Endothelial cell of umbilical vein (primary cell): ENCODE data around the gene ALG11. TPM values are rescaled to one million over a fixed set of nuclear protein-coding genes. Genes with fewer than 3 reads are reported as not detected.
"Not testable (repeated sequence)": the region's sequence is repeated elsewhere in the genome, so short reads cannot be mapped to it uniquely, and the experiment has no call there.

Experiments used
- BruUV-seq: library from RNA; stranded (reverse); fragments of 400-500 nt; replicated peaks from 2 replicates; lab custom pipeline; 2021; lab: Mats Ljungman, UMichigan
- CTCF ChIA-PET: fragments of 300-600, 350-600 bp; sonication (Branson Sonifier 250); formaldehyde crosslinking; loops from one replicate; lab custom pipeline; 2021; ENCODE audit warnings: antibody characterized with exemption, inconsistent platforms; lab: Charles Lee
- POLR2A ChIA-PET: fragments of 300-600, 350-600 bp; sonication (Branson Sonifier 250); formaldehyde crosslinking; loops from one replicate; lab custom pipeline; 2021; ENCODE audit warnings: antibody characterized with exemption, inconsistent platforms; lab: Charles Lee
- DNase-seq: peaks from one replicate; pipeline ENCODE4 v3.0.0-alpha.2; 2011; ENCODE audit warnings: low read depth, low spot score
- FAIRE-seq: peaks from 2 replicates; lab custom pipeline; 2011; peaks lifted over from hg19 to GRCh38; lab: Jason Lieb, UNC
- H2AFZ ChIP-seq: 2 replicates; pipeline ENCODE4 v1.6.0; 2012; ENCODE audit warnings: low read depth, low read length, control low read depth, inconsistent platforms
- H3K27ac ChIP-seq: 2 replicates; pipeline ENCODE4 v1.5.1; 2011; ENCODE audit warnings: low read depth, mild to moderate bottlenecking, control low read depth, low read length, moderate library complexity; ENCODE audit not compliant: insufficient read depth
- H3K27me3 ChIP-seq, 2 experiments: 2 replicates each; pipeline versions ENCODE4 v1.6.0 to v1.6.1; 2011; ENCODE audit warnings: low read length in 2 of 2, mixed read lengths in 1 of 2; ENCODE audit not compliant: control insufficient read depth in 2 of 2, insufficient read depth in 2 of 2
- H3K36me3 ChIP-seq, 2 experiments: 2 replicates in 1 of 2; 3 replicates in 1 of 2; pipeline ENCODE4 v1.5.1; 2011; ENCODE audit warnings: low read length in 2 of 2, mild to moderate bottlenecking in 1 of 2, moderate library complexity in 1 of 2; ENCODE audit not compliant: control insufficient read depth in 2 of 2, insufficient read depth in 2 of 2; ENCODE audit errors: extremely low read depth in 1 of 2
- H3K4me1 ChIP-seq: 3 replicates; pipeline ENCODE4 v1.5.1; 2011; ENCODE audit warnings: mild to moderate bottlenecking, low read length; ENCODE audit not compliant: control insufficient read depth, insufficient read depth; ENCODE audit errors: extremely low read depth
- H3K4me2 ChIP-seq: 2 replicates; pipeline ENCODE4 v1.6.1; 2011; ENCODE audit warnings: low read length, control low read depth, mixed read lengths; ENCODE audit not compliant: insufficient read depth
- H3K4me3 ChIP-seq, 3 experiments: fragments of 200-600 bp in 1 of 3; sonication (generic), shearing (Covaris generic) in 1 of 3; replicated peaks in 1 of 3; 2 replicates each; pipeline ENCODE4 v1.5.1; 2011 to 2016; ENCODE audit warnings: control low read depth in 3 of 3, low read length in 3 of 3, mild to moderate bottlenecking in 2 of 3, inconsistent platforms in 1 of 3, low read depth in 1 of 3, moderate library complexity in 1 of 3; ENCODE audit not compliant: insufficient read depth in 1 of 3
- H3K79me2 ChIP-seq: 2 replicates; pipeline ENCODE4 v1.6.0; 2012; ENCODE audit warnings: low read length, inconsistent platforms; ENCODE audit not compliant: control insufficient read depth, insufficient read depth
- H3K9ac ChIP-seq: replicated peaks from 2 replicates; pipeline ENCODE3; 2011; ENCODE audit warnings: low read length, control low read depth; ENCODE audit not compliant: insufficient read depth; ENCODE audit errors: extremely low read depth
- H3K9me1 ChIP-seq: replicated peaks from 3 replicates; pipeline ENCODE4 v1.6.0; 2011; ENCODE audit warnings: mild to moderate bottlenecking, low read length; ENCODE audit not compliant: control insufficient read depth, insufficient read depth; ENCODE audit errors: extremely low read depth
- H3K9me3 ChIP-seq: replicated peaks from 2 replicates; pipeline ENCODE4 v1.5.1; 2012; ENCODE audit warnings: low read length, inconsistent platforms; ENCODE audit not compliant: control insufficient read depth, insufficient read depth
- H4K20me1 ChIP-seq: replicated peaks from 2 replicates; pipeline ENCODE3; 2011; ENCODE audit warnings: mild to moderate bottlenecking, low read length; ENCODE audit not compliant: control insufficient read depth, insufficient read depth; ENCODE audit errors: extremely low read depth
- CTCF ChIP-seq, 2 donors: IDR thresholded peaks; 1 replicate in 1 of 2; 2 replicates in 1 of 2; pipeline ENCODE4 v1.5.1; 2011; ENCODE audit warnings: low read length in 2 of 2, mild to moderate bottlenecking in 2 of 2, moderate library complexity in 2 of 2, control low read depth in 1 of 2, inconsistent platforms in 1 of 2, low read depth in 1 of 2; ENCODE audit not compliant: insufficient read depth in 1 of 2; ENCODE audit errors: extremely low read depth in 1 of 2
- EZH2 ChIP-seq: IDR thresholded peaks from 2 replicates; pipeline ENCODE4 v1.6.1; 2012; ENCODE audit warnings: borderline replicate concordance, low read depth, mild to moderate bottlenecking, moderate library complexity, low read length, inconsistent platforms; ENCODE audit not compliant: severe bottlenecking
- FOS ChIP-seq: IDR thresholded peaks from 2 replicates; pipeline ENCODE4 v1.6.1; 2011; ENCODE audit warnings: mild to moderate bottlenecking, low read length, moderate library complexity, borderline replicate concordance; ENCODE audit not compliant: insufficient read depth
- GATA2 ChIP-seq: IDR thresholded peaks from 2 replicates; pipeline ENCODE4 v1.7.0; 2011; ENCODE audit warnings: low read depth, mild to moderate bottlenecking, moderate library complexity, mixed read lengths, low read length; ENCODE audit not compliant: insufficient read length, insufficient read depth
- JUN ChIP-seq: IDR thresholded peaks from 2 replicates; pipeline ENCODE4 v1.6.1; 2011; ENCODE audit warnings: borderline replicate concordance, low read depth; ENCODE audit not compliant: insufficient read length, insufficient read depth
- MAX ChIP-seq: IDR thresholded peaks from 2 replicates; pipeline ENCODE4 v1.6.1; 2011; ENCODE audit not compliant: insufficient read depth, insufficient read length
- MYC ChIP-seq: IDR thresholded peaks from one replicate; pipeline ENCODE4 v1.6.1; 2011; ENCODE audit warnings: mild to moderate bottlenecking, low read depth, low read length
- POLR2A ChIP-seq: IDR thresholded peaks from 2 replicates; pipeline ENCODE4 v1.6.1; 2012; ENCODE audit warnings: low read depth, mild to moderate bottlenecking, control low read depth, low read length
- POLR2AphosphoS5 ChIP-seq: IDR thresholded peaks from 2 replicates; pipeline ENCODE4 v1.6.1; 2012; ENCODE audit warnings: low read depth, mild to moderate bottlenecking, control low read depth, low read length, moderate library complexity; ENCODE audit not compliant: insufficient read depth
- dilution Hi-C: fragments of 300-500 bp; cut with MboI; formaldehyde crosslinking; loops from one replicate; pipeline ENCODE4 v1.15.0; 2019; ENCODE audit warnings: low sequenced_read_pairs; ENCODE audit not compliant: extremely low pct_ligation_motif_present
- intact Hi-C: fragments of 100-400 bp; cut with micrococcal nuclease; formaldehyde crosslinking; loops from one replicate; pipeline ENCODE4 v1.10.0; 2022
- polyA plus RNA-seq, 4 experiments: library from polyadenylated mRNA; depleted of rRNA in 3 of 4; stranded (reverse) in 3 of 4; unstranded in 1 of 4; fragments of >200 nt; gene quantifications; 2 replicates each; pipeline versions ENCODE4 v1.2.1 to v1.2.3, GENCODE V29; 2011 to 2012; ENCODE audit warnings: missing spikeins in 1 of 4
- total RNA-seq: library from RNA; stranded (reverse); gene quantifications from 2 replicates; pipeline ENCODE4 v1.2.3, GENCODE V29; 2021

The ALG11 gene
- total and polyA plus RNA-seq, 2 donors (not counting 3 experiments of a cell fraction or from before 2014, with no cell fraction given) = 6.5 to 31.0 TPM

GRCh38 chr13:52029569-52029968 is 17.4 kb downstream of the ALG11 start:
- CTCF ChIA-PET = interaction anchor here (1.6 kb wide), 1 partner anchor 32 kb away, joined by 3 read pairs; no protein-coding TSS in a partner anchor
- Histone ChIP-seq H3K9ac (no peak overlapping the region), H4K20me1 (no peaks in the 10 kb centered on the region), H3K79me2 (peaks cover 2% of the 10 kb centered on the region), H3K27ac (no peak overlapping the region), H3K9me1 (no peaks in the 10 kb centered on the region), H3K27me3 (no peaks in the 10 kb centered on the region), H3K9me3 (no peaks in the 10 kb centered on the region), H3K36me3 (peaks cover 2 to 5% of the 10 kb centered on the region in 2 experiments), H3K4me1 (no peaks in the 10 kb centered on the region), H3K4me3 (no peak overlapping the region), H2AFZ (no peak overlapping the region), H3K4me2 (no peak overlapping the region)
- DNase-seq = no peak
- BruUV-seq = no TSS peak
- TF ChIP-seq POLR2A = no peak
- no peak for TF ChIP-seq MYC
- no peak for TF ChIP-seq JUN
- TF ChIP-seq CTCF (IDR thresholded peaks at IDR 0.05; ENCODE audit: extremely low read depth in 1 of 2, insufficient read depth in 1 of 2, low read depth in 1 of 2, low read length in 2 of 2) = no peak
- no peak for TF ChIP-seq MAX
- TF ChIP-seq FOS = no peak
- no peak for TF ChIP-seq EZH2
- TF ChIP-seq GATA2 = no peak
- TF ChIP-seq POLR2AphosphoS5 = no peak
- POLR2A ChIA-PET = no interaction called here
- dilution Hi-C loops = no loop called here
- intact Hi-C loops = no loop called here
- no peak for FAIRE-seq

GRCh38 chr13:52030401-52030800 is 18.2 kb downstream of the ALG11 start:
- H3K79me2 ChIP-seq, H3K4me1 ChIP-seq, BruUV-seq, dilution Hi-C loops, DNase-seq, H3K27ac ChIP-seq, POLR2A ChIA-PET, H3K4me2 ChIP-seq, H4K20me1 ChIP-seq, H3K9me3 ChIP-seq, H3K9me1 ChIP-seq, FAIRE-seq, H3K27me3 ChIP-seq, H2AFZ ChIP-seq, H3K36me3 ChIP-seq, H3K4me3 ChIP-seq, intact Hi-C loops, H3K9ac ChIP-seq: not testable (repeated sequence)
- CTCF ChIA-PET = interaction anchor here (0.7 to 1.6 kb wide), 2 partner anchors 31 to 1133 kb away, joined by 3 read pairs; no protein-coding TSS in a partner anchor
